HFFc6 (cell line): ENCODE data around the gene TGFBR2. TPM values are rescaled to one million over a fixed set of nuclear protein-coding genes. Genes with fewer than 3 reads are reported as not detected.

Source experiments
- DNase-seq: peaks from one replicate; pipeline ENCODE4 v3.0.0-alpha.2; 2018
- H3K27ac Mint-ChIP-seq: 2 replicates; pipeline ENCODE4 v1.8.0; 2020; ENCODE audit warnings: mild to moderate bottlenecking, mixed read lengths
- H3K27me3 Mint-ChIP-seq: 2 replicates; pipeline ENCODE4 v1.8.0; 2021; ENCODE audit warnings: mild to moderate bottlenecking, moderate library complexity, mixed read lengths; ENCODE audit not compliant: insufficient read depth
- H3K36me3 Mint-ChIP-seq: 2 replicates; pipeline ENCODE4 v1.8.0; 2021; ENCODE audit warnings: low read depth, mixed read lengths
- H3K4me1 Mint-ChIP-seq: 2 replicates; pipeline ENCODE4 v1.8.0; 2020; ENCODE audit warnings: low read depth, mixed read lengths
- H3K4me3 Mint-ChIP-seq: 2 replicates; pipeline ENCODE4 v1.8.0; 2020; ENCODE audit warnings: mild to moderate bottlenecking, moderate library complexity, mixed read lengths
- H3K9me3 Mint-ChIP-seq: 2 replicates; pipeline ENCODE4 v1.8.0; 2020; ENCODE audit warnings: mild to moderate bottlenecking, mixed read lengths
- long read RNA-seq: library from polyadenylated mRNA; unstranded; transcript quantifications from one replicate; pipeline ENCODE4 v2.0.0, GENCODE V29; 2019
- total RNA-seq, 6 experiments: library from RNA; stranded (reverse); fragmentation: NEBNext Ultra II Directional; extraction: Animal tissue kit (Norgen Biotek cat#: 25700); gene quantifications; 2 replicates in 1 of 6; 3 replicates in 5 of 6; pipeline ENCODE4 v1.2.3, GENCODE V29; 2021
- TF ChIP-seq, protein P1 (sequence below): fragments of 200-600 bp; sonication (generic); IDR thresholded peaks from 2 replicates; pipeline ENCODE4 v1.5.0; 2021; ENCODE audit warnings: antibody characterized with exemption, mild to moderate bottlenecking

The TGFBR2 gene
- total RNA-seq: 100 to 1,000 TPM in 4 of 6 experiments, 10 to 100 TPM in 2; 78.5 to 135 (median 118) TPM
- long read RNA-seq, full-length matches to known transcripts: 4 of 29 reads
- long read RNA-seq, partial matches to known transcripts: 24 of 29 reads
- long read RNA-seq, other reads (novel, unspliced or antisense): 1 of 29 reads

DNA sequence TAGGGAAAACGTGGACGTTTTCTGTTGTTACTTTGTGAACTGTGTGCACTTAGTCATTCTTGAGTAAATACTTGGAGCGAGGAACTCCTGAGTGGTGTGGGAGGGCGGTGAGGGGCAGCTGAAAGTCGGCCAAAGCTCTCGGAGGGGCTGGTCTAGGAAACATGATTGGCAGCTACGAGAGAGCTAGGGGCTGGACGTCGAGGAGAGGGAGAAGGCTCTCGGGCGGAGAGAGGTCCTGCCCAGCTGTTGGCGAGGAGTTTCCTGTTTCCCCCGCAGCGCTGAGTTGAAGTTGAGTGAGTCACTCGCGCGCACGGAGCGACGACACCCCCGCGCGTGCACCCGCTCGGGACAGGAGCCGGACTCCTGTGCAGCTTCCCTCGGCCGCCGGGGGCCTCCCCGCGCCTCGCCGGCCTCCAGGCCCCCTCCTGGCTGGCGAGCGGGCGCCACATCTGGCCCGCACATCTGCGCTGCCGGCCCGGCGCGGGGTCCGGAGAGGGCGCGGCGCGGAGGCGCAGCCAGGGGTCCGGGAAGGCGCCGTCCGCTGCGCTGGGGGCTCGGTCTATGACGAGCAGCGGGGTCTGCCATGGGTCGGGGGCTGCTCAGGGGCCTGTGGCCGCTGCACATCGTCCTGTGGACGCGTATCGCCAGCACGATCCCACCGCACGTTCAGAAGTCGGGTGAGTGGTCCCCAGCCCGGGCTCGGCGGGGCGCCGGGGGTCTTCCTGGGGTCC lies at the start of gene TGFBR2:
TSS of gene TGFBR2 (plus strand) at position 301 of the 731 bp plus-strand sequence. CDS start at position 584, 283 bp downstream.
- peaks cover 3% of the 10 kb centered on the region; the same call in 1 of the 2 replicates for H3K27me3 Mint-ChIP-seq
- peak; percentile 98 for DNase-seq
- peak within 1 kb of the TSS; percentile 92 for H3K27ac Mint-ChIP-seq
- H3K36me3 Mint-ChIP-seq: peaks cover 27% of the 10 kb centered on the region
- H3K4me1 Mint-ChIP-seq: peaks cover 62% of the 10 kb centered on the region
- H3K9me3 Mint-ChIP-seq: peaks cover 6% of the 10 kb centered on the region; the same call in 1 of the 2 replicates
- TF ChIP-seq, protein P1, sequence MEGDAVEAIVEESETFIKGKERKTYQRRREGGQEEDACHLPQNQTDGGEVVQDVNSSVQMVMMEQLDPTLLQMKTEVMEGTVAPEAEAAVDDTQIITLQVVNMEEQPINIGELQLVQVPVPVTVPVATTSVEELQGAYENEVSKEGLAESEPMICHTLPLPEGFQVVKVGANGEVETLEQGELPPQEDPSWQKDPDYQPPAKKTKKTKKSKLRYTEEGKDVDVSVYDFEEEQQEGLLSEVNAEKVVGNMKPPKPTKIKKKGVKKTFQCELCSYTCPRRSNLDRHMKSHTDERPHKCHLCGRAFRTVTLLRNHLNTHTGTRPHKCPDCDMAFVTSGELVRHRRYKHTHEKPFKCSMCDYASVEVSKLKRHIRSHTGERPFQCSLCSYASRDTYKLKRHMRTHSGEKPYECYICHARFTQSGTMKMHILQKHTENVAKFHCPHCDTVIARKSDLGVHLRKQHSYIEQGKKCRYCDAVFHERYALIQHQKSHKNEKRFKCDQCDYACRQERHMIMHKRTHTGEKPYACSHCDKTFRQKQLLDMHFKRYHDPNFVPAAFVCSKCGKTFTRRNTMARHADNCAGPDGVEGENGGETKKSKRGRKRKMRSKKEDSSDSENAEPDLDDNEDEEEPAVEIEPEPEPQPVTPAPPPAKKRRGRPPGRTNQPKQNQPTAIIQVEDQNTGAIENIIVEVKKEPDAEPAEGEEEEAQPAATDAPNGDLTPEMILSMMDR: peak; percentile 69
- peak within 1 kb of the TSS; percentile 98 for H3K4me3 Mint-ChIP-seq

DNA sequence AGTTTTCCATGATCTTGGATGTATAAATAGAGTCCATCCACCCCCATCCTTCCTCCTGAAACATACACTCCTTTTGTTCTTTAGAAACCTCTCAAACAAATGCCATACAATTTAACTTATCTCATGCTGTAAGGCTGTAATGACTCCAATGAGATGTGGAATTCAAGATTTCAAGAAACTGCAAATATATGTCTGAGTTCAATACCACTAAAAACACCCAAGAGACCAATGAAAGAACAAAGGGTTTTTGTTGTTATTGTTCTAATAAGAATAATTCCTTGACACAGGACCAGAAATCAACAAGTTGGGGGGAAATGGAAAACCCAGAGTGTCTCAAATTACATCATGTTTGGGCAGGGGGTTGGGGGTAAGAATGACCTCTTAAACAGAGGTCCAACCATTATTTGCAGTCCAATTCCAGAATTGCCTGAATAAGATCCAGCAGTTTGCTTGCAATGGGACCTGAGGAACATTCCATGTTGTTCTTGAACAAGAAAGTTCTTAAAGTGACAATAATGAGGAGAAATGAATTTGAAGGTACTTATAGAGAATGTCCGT lies 48.6 kb upstream of the TGFBR2 start:
- Mint-ChIP-seq H3K27me3 (peaks cover 1% of the 10 kb centered on the region), H3K4me1 (peaks cover 12% of the 10 kb centered on the region), H3K27ac (no peak overlapping the region), H3K36me3 (no peaks in the 10 kb centered on the region), H3K9me3 (no peaks in the 10 kb centered on the region), H3K4me3 (no peak overlapping the region)
- no peak for DNase-seq
- TF ChIP-seq, protein P1: no peak

DNA sequence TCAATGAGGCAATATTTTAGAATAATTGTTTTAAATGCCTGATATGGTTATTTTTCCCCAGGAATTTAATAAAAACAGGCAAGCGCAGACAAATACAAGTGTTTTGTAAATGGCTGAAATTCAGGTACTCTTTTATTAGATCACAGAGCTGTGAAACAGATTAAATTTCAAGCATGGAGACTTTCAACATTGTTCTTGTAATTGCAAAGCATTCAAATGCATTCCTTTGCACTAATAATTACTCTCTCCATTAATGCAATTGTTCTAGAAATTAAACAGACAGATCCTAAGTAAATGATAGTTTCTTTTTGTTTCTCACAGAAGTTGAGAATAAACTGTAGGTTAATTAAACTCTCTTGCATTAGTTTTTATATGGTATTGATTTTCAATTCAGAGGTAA lies 42.4 kb upstream of the TGFBR2 start:
- H3K4me3 Mint-ChIP-seq: no peak overlapping the region

DNA sequence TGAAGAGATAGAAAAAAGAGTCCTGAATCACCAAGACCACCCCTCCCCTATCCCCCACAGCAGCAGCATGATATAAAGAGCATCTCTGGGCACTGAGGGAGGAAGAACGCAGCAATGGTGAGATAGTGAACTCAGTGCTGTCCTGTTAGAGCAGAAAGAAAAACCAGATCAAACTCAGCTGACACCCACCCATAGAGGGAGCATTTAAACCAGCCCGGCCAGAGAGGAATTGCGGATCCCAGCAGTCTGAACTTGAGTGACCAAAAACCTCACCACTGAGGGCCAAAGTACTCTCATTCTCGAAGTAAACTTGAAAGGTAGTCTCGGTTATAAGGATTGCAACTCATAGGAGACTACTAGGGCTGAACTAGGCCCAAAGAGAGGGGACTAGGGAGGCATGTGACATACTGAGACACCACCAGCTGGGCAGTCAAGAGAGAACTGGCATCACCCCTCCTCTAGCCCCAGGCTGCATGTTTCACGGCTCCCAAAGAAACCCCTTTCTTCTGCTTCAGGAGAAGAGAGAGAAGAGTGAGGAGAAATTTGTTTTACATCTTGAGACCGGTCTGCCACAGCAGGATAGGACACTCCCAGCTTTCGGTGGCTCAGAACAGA lies 39.2 kb upstream of the TGFBR2 start:
- DNase-seq: no peak
- Mint-ChIP-seq H3K27me3 (no peaks in the 10 kb centered on the region; the same call in 1 of the 2 replicates), H3K4me3 (no peak overlapping the region), H3K36me3 (no peaks in the 10 kb centered on the region), H3K4me1 (no peaks in the 10 kb centered on the region), H3K27ac (no peak overlapping the region), H3K9me3 (no peaks in the 10 kb centered on the region)
- TF ChIP-seq, protein P1: no peak

More for the DNA sequence above, 42.4 kb upstream of the TGFBR2 start:
- Mint-ChIP-seq H3K9me3 (no peaks in the 10 kb centered on the region), H3K36me3 (no peaks in the 10 kb centered on the region), H3K4me1 (no peaks in the 10 kb centered on the region), H3K27ac (no peak overlapping the region), H3K27me3 (peaks cover 1% of the 10 kb centered on the region)
- TF ChIP-seq, protein P1: no peak
- DNase-seq: no peak

DNA sequence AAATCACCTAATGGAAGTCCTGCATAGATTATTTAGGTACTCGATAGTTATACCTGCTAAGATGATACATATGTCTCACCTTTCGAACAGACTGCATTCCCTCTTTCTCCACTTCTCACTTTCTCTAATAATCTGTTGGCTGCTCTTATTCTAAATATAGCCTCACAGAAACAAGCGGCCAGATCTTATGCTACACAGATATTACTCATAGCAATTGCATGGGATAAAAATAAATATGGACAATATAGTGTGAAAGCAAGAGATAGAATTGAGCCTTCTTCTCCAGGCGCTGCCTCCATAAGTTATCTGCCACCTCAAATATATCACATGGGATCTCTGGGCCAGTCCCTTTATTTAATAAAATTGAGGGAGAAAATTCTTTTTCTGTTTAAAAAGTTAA lies 29.5 kb upstream of the TGFBR2 start:
- TF ChIP-seq, protein P1: no peak
- no peak overlapping the region for H3K27ac Mint-ChIP-seq
- no peaks in the 10 kb centered on the region for H3K36me3 Mint-ChIP-seq
- no peak for DNase-seq
- H3K4me1 Mint-ChIP-seq: peaks cover 28% of the 10 kb centered on the region
- no peak overlapping the region for H3K4me3 Mint-ChIP-seq
- no peaks in the 10 kb centered on the region for H3K9me3 Mint-ChIP-seq
- H3K27me3 Mint-ChIP-seq: peaks cover 1% of the 10 kb centered on the region; the same call in 1 of the 2 replicates
